Measurements from ENCODE around the gene WNT5B. TPM values are rescaled to one million over a fixed set of nuclear protein-coding genes. Genes with fewer than 3 reads are reported as not detected.

WNT5B gene
- total and polyA plus RNA-seq, 9 of the 15 experiments (the other 6 are each of a cell fraction or from before 2014, with no cell fraction given): 0.42 to 16.8 (median 5.4) TPM

GRCh38 chr12:1606021-1606622, 22.9 kb upstream of the WNT5B start (continued):
- no peak for TF ChIP-seq ELK1 (CRISPR knock-in tag; IDR thresholded peaks at IDR 0.05)
- TF ChIP-seq MLLT1 (IDR thresholded peaks at IDR 0.05): no peak
- TF ChIP-seq POLR2B (IDR thresholded peaks at IDR 0.05; ENCODE audit: low read depth, partially characterized antibody): peak; percentile 33
- TF ChIP-seq AFF1 (IDR thresholded peaks at IDR 0.05; ENCODE audit: low read depth in 1 of 2, partially characterized antibody in 2 of 2): no peak
- no peak for TF ChIP-seq KAT2B (IDR thresholded peaks at IDR 0.05; ENCODE audit: low read depth, low read length)
- no peak for TF ChIP-seq SRSF9 (IDR thresholded peaks at IDR 0.05; ENCODE audit: borderline replicate concordance, low read depth, low read length)
- no peak for TF ChIP-seq HOXB6 (CRISPR knock-in tag; IDR thresholded peaks at IDR 0.05; ENCODE audit: borderline replicate concordance)
- no peak for TF ChIP-seq BACH1 (tag; IDR thresholded peaks at IDR 0.05)
- TF ChIP-seq NFATC3 (IDR thresholded peaks at IDR 0.05): no peak
- TF ChIP-seq CHAMP1 (IDR thresholded peaks at IDR 0.05): no peak
- TF ChIP-seq NR2C2 (CRISPR knock-in tag; IDR thresholded peaks at IDR 0.05): no peak
- peak; percentile 55; the same call in 1 of the 2 replicates for TF ChIP-seq NR2C2 (tag; IDR thresholded peaks at IDR 0.05)
- TF ChIP-seq TCF7L2 (IDR thresholded peaks at IDR 0.05; ENCODE audit: low read depth, low read length): no peak

Data from K562 (cell line).